Progenitor cell of endocrine pancreas (in vitro differentiated cells): ENCODE results near the gene GRIK3. TPM values are rescaled to one million over a fixed set of nuclear protein-coding genes. Genes with fewer than 3 reads are reported as not detected.
"Not testable (repeated sequence)": the region's sequence is repeated elsewhere in the genome, so short reads cannot be mapped to it uniquely, and the experiment has no call there.

Experiments
- DNase-seq: peaks from one replicate; pipeline ENCODE4 v3.0.0; 2021; ENCODE audit warnings: low spot score; ENCODE audit not compliant: unreplicated experiment
- H3K27ac Mint-ChIP-seq: 2 replicates; pipeline ENCODE4 v1.8.0; 2021; ENCODE audit warnings: mild to moderate bottlenecking, moderate library complexity, mixed read lengths
- H3K27me3 Mint-ChIP-seq: 2 replicates; pipeline ENCODE4 v1.8.0; 2021; ENCODE audit warnings: mixed read lengths
- H3K36me3 Mint-ChIP-seq: 2 replicates; pipeline ENCODE4 v1.8.0; 2022; ENCODE audit warnings: mixed read lengths; ENCODE audit not compliant: insufficient read depth
- H3K4me1 Mint-ChIP-seq: 2 replicates; pipeline ENCODE4 v1.8.0; 2021; ENCODE audit warnings: low read depth, mixed read lengths
- H3K4me3 Mint-ChIP-seq: 2 replicates; pipeline ENCODE4 v1.8.0; 2021; ENCODE audit warnings: low read depth, mild to moderate bottlenecking, moderate library complexity, mixed read lengths
- H3K9me3 Mint-ChIP-seq: 2 replicates; pipeline ENCODE4 v1.8.0; 2021; ENCODE audit warnings: low read depth, mixed read lengths
- long read RNA-seq: library from polyadenylated mRNA; unstranded; transcript quantifications from one replicate; pipeline ENCODE4 v2.0.0, GENCODE V29; 2020
- total RNA-seq: library from RNA; stranded (reverse); gene quantifications from 2 replicates; pipeline ENCODE4 v1.2.1, GENCODE V29; 2021
- TF ChIP-seq, protein P1 (sequence below): fragments of 200-600 bp; sonication (generic); IDR thresholded peaks from one replicate; pipeline ENCODE4 v1.5.0; 2021; ENCODE audit warnings: antibody characterized with exemption, mild to moderate bottlenecking; ENCODE audit not compliant: unreplicated experiment

GRIK3 gene
- total RNA-seq, result 0.38 and 0.41 TPM in 2 replicates
- long read RNA-seq, result 0 reads

DNA sequence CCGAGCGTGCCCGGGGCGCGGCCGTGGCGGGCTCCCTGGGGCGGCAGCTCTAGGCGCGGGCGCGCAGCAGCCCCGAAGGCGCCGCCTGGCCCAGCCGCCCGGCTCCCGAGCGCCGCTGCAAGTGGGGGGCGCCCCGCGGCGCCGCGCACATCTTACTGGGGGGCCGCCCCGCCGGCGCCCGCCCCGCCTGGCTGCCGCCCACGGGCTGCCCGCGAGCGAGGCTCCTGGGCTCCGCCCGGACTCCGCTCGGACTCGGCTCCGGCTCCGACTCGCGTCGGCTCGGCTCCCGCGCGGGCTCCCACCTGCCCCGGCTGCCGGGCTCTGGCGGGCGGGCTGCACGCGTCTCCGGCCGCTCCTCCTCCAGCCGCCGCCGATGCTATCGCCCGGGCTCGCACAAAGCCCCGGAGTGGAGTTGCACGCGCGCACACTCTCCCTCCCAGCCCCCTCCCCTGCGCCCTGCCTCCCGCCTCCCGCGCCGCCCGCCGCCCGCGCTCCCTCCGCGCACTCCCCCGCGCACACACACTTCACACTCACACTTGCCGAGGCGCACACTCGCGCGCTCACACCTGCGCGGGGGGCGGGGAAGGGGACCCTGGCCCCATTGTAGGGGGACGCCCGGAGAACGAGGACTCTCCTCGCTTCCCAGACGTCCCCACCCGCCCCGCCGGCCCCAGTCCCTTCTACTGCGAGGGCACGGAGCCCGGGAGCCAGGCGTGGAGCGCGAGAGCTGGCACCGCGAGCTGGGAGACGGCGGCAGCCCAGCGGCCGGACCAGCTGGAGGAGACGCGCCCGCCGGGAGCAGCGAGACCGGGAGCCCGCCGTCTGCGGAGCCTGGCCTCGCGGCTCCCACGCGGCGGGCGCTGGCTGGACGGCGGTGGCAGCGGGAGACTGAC, at the start of gene GRIK3:
Gene GRIK3, minus strand, starts transcription at position 395 of the 893 bp plus-strand sequence. CDS start 407 bp downstream, outside the sequence.
- peaks cover 81% of the 10 kb centered on the region for H3K27me3 Mint-ChIP-seq
- DNase-seq, result no peak
- H3K9me3 Mint-ChIP-seq, result no peaks in the 10 kb centered on the region
- H3K27ac Mint-ChIP-seq, result no peak within 1 kb of the TSS
- no peaks in the 10 kb centered on the region for H3K36me3 Mint-ChIP-seq
- H3K4me1 Mint-ChIP-seq, result peaks cover 4% of the 10 kb centered on the region
- TF ChIP-seq, protein P1, sequence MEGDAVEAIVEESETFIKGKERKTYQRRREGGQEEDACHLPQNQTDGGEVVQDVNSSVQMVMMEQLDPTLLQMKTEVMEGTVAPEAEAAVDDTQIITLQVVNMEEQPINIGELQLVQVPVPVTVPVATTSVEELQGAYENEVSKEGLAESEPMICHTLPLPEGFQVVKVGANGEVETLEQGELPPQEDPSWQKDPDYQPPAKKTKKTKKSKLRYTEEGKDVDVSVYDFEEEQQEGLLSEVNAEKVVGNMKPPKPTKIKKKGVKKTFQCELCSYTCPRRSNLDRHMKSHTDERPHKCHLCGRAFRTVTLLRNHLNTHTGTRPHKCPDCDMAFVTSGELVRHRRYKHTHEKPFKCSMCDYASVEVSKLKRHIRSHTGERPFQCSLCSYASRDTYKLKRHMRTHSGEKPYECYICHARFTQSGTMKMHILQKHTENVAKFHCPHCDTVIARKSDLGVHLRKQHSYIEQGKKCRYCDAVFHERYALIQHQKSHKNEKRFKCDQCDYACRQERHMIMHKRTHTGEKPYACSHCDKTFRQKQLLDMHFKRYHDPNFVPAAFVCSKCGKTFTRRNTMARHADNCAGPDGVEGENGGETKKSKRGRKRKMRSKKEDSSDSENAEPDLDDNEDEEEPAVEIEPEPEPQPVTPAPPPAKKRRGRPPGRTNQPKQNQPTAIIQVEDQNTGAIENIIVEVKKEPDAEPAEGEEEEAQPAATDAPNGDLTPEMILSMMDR, result no peak
- H3K4me3 Mint-ChIP-seq, result peak within 1 kb of the TSS; percentile 25

DNA sequence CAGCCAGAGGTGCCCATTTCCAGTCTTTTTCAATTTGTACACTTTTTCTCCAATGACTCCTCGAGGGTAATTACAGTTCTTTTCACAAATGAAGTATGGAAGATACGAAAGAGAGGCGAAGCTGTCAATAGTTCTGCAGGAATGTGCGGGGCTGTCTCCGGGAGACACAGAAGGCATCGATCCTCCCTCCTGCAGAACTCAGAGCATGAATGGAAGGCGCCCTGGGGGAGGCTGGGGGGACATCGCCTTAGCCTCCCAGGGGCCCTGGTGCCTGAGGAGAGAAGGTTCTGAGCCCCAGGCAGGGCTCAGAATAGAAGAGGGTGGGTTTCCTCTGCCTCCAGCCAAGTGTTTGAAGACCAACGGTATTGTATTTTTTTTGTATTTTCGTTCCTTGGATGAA, 49.7 kb upstream of the GRIK3 start:
- Mint-ChIP-seq H3K4me3 (no peak overlapping the region), H3K36me3 (no peaks in the 10 kb centered on the region), H3K27ac (no peak overlapping the region), H3K27me3 (peaks cover 17% of the 10 kb centered on the region), H3K9me3 (no peaks in the 10 kb centered on the region), H3K4me1 (no peaks in the 10 kb centered on the region)
- TF ChIP-seq, protein P1, result no peak
- no peak for DNase-seq

DNA sequence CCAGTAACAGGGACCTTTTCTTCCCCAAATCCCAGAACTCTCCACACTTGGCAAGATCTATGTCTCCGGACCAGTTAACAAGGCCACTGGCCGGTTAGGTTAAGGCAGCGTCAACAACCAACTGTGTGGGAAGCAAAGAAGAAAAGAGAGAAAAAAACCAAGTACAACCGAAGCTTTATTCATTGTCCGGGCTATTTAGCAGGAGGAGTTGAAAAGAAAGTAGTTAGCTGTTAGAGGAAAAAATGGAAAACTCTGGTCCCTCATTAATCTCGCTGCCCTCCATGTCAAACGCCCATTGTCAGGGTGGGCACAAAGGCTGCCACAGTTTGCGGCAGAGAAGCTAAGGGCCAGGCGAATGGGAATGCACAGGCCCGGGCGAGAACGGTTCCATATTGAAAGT, 49.3 kb upstream of the GRIK3 start:
- no peak for DNase-seq
- no peaks in the 10 kb centered on the region for H3K36me3 Mint-ChIP-seq
- H3K27me3 Mint-ChIP-seq, result peaks cover 17% of the 10 kb centered on the region
- no peaks in the 10 kb centered on the region for H3K4me1 Mint-ChIP-seq
- H3K4me3 Mint-ChIP-seq, result no peak overlapping the region
- H3K27ac Mint-ChIP-seq, result no peak overlapping the region
- H3K9me3 Mint-ChIP-seq, result no peaks in the 10 kb centered on the region
- TF ChIP-seq, protein P1, result no peak

DNA sequence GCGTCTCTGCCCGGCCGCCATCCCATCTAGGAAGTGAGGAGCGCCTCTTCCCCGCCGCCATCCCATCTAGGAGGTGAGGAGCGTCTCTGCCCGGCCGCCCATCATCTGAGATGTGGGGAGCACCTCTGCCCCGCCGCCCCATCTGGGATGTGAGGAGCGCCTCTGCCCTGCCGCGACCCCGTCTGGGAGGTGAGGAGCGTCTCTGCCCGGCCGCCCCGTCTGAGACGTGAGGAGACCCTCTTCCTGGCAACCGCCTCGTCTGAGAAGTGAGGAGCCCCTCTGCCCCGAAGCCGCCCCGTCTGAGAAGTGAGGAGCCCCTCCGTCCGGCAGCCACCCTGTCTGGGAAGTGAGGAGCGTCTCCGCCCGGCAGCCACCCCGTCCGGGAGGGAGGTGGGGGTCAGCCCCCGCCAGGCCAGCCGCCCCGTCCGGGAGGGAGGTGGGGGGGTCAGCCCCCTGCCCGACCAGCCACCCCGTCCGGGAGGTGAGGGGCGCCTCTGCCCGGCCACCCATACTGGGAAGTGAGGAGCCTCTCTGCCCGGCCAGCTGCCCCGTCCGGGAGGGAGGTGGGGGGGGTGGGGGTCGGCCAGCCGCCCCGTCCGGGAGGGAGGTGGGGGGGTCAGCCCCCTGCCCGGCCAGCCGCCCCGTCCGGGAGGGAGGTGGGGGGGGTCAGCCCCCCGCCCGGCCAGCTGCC, 46.1 kb upstream of the GRIK3 start:
- not testable (repeated sequence) for H3K36me3 Mint-ChIP-seq, H3K9me3 Mint-ChIP-seq, H3K27ac Mint-ChIP-seq, DNase-seq, H3K4me3 Mint-ChIP-seq, H3K4me1 Mint-ChIP-seq
- H3K27me3 Mint-ChIP-seq, result peaks cover 17% of the 10 kb centered on the region

DNA sequence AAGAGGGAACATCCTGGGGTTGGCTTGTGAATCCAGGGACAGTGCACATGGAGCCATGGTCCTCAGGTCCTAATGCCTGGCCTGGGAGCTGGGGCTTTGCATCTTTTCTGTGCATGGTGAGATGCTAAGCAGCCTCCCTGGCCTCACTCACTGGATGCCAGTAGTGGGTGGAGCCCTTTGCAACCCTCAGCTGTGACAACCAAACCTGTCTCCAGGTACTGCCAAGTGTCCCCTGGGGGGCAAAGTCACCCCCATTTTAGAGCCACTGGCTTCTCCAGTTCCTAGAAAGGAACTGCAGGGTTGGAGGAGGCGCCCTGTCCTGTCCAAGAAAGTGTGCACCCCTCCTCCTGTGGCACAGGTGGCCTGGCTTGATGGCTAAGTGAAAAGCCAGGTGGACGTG, 44.6 kb upstream of the GRIK3 start:
- no peak overlapping the region for H3K4me3 Mint-ChIP-seq
- peaks cover 15% of the 10 kb centered on the region for H3K27me3 Mint-ChIP-seq
- no peak for DNase-seq
- H3K4me1 Mint-ChIP-seq, result peaks cover 7% of the 10 kb centered on the region
- TF ChIP-seq, protein P1, result no peak
- H3K36me3 Mint-ChIP-seq, result no peaks in the 10 kb centered on the region
- H3K27ac Mint-ChIP-seq, result no peak overlapping the region
- H3K9me3 Mint-ChIP-seq, result no peaks in the 10 kb centered on the region
